Keratinocyte (primary cell): ENCODE data around the gene ZNF862. TPM values are rescaled to one million over a fixed set of nuclear protein-coding genes. Genes with fewer than 3 reads are reported as not detected.

Source experiments
- DNase-seq: peaks from one replicate; pipeline ENCODE4 v3.0.0-alpha.2; 2011; ENCODE audit warnings: low read depth, missing footprints, low spot score
- FAIRE-seq: peaks from 2 replicates; lab custom pipeline; 2011; peaks lifted over from hg19 to GRCh38; lab: Jason Lieb, UNC
- H2AFZ ChIP-seq: 2 replicates; pipeline ENCODE4 v1.6.0; 2012; ENCODE audit warnings: low read length, control low read depth, inconsistent platforms; ENCODE audit not compliant: control insufficient read depth
- H3K27ac ChIP-seq: 2 replicates; pipeline ENCODE4 v1.5.1; 2011; ENCODE audit warnings: low read length; ENCODE audit not compliant: control insufficient read depth, insufficient read depth
- H3K27me3 ChIP-seq: 3 replicates; pipeline ENCODE4 v1.6.0; 2011; ENCODE audit warnings: low read length; ENCODE audit not compliant: control insufficient read depth, insufficient read depth; ENCODE audit errors: extremely low read depth
- H3K36me3 ChIP-seq, 2 experiments: 2 replicates in 1 of 2; 3 replicates in 1 of 2; pipeline ENCODE4 v1.5.1; 2011; ENCODE audit warnings: low read length in 2 of 2, mild to moderate bottlenecking in 1 of 2; ENCODE audit not compliant: control insufficient read depth in 2 of 2, insufficient read depth in 2 of 2; ENCODE audit errors: extremely low read depth in 1 of 2
- H3K4me1 ChIP-seq: 3 replicates; pipeline ENCODE4 v1.5.1; 2011; ENCODE audit warnings: low read length; ENCODE audit not compliant: control insufficient read depth, insufficient read depth; ENCODE audit errors: extremely low read depth
- H3K4me2 ChIP-seq: 3 replicates; pipeline ENCODE4 v1.6.0; 2011; ENCODE audit warnings: low read depth, low read length; ENCODE audit not compliant: control insufficient read depth, insufficient read depth; ENCODE audit errors: extremely low read depth
- H3K4me3 ChIP-seq, 3 experiments: fragments of 200-600 bp in 1 of 3; sonication (generic) in 1 of 3; 2 replicates in 2 of 3; 3 replicates in 1 of 3; pipeline ENCODE4 v1.5.1; 2011 to 2016; ENCODE audit warnings: low read length in 3 of 3, mild to moderate bottlenecking in 3 of 3, control low read depth in 2 of 3, inconsistent platforms in 1 of 3, low read depth in 1 of 3, mixed read lengths in 1 of 3, mixed run types in 1 of 3, moderate library complexity in 1 of 3; ENCODE audit not compliant: control insufficient read depth in 2 of 3, insufficient read depth in 2 of 3; ENCODE audit errors: extremely low read depth in 1 of 3
- H3K79me2 ChIP-seq: 2 replicates; pipeline ENCODE4 v1.6.0; 2012; ENCODE audit warnings: low read length; ENCODE audit not compliant: control insufficient read depth, insufficient read depth
- H3K9ac ChIP-seq: 3 replicates; pipeline ENCODE4 v1.6.0; 2011; ENCODE audit warnings: low read length; ENCODE audit not compliant: control insufficient read depth, insufficient read depth; ENCODE audit errors: extremely low read depth
- H3K9me1 ChIP-seq: 3 replicates; pipeline ENCODE4 v1.6.0; 2011; ENCODE audit warnings: low read length; ENCODE audit not compliant: control insufficient read depth, insufficient read depth; ENCODE audit errors: extremely low read depth
- H3K9me3 ChIP-seq: 2 replicates; pipeline ENCODE4 v1.5.1; 2012; ENCODE audit warnings: low read depth, low read length; ENCODE audit not compliant: control insufficient read depth
- H4K20me1 ChIP-seq: 3 replicates; pipeline ENCODE4 v1.6.0; 2011; ENCODE audit warnings: low read length; ENCODE audit not compliant: control insufficient read depth, insufficient read depth; ENCODE audit errors: extremely low read depth
- EZH2 ChIP-seq: IDR thresholded peaks from one replicate; pipeline ENCODE4 v1.6.1; 2012; ENCODE audit warnings: inconsistent platforms, mild to moderate bottlenecking, low read length, moderate library complexity
- dilution Hi-C: fragments of 300-500 bp; cut with MboI; formaldehyde crosslinking; loops from one replicate; pipeline ENCODE4 v1.7.0; 2020; ENCODE audit warnings: low sequenced_read_pairs; ENCODE audit not compliant: extremely low pct_ligation_motif_present
- polyA plus RNA-seq, 5 experiments: library from polyadenylated mRNA; depleted of rRNA in 3 of 5; stranded (reverse) in 3 of 5; stranded (forward) in 1 of 5; unstranded in 1 of 5; fragments of >200 nt; gene quantifications; 1 replicate in 1 of 5; 2 replicates in 3 of 5; 3 replicates in 1 of 5; pipeline versions ENCODE4 v1.2.1 to v1.2.3, GENCODE V29; 2011 to 2012; ENCODE audit warnings: missing spikeins in 2 of 5, low read depth in 1 of 5, low replicate concordance in 1 of 5
- TF ChIP-seq, protein P1 (sequence below), 3 experiments: IDR thresholded peaks in 1 of 3; conservative IDR thresholded peaks in 1 of 3; optimal IDR thresholded peaks in 1 of 3; 2 replicates in 2 of 3; 3 replicates in 1 of 3; pipeline versions ENCODE3 to v1.5.1; 2011; ENCODE audit warnings: low read length in 3 of 3, mild to moderate bottlenecking in 3 of 3, moderate library complexity in 2 of 3, control low read depth in 1 of 3, inconsistent platforms in 1 of 3; ENCODE audit not compliant: insufficient read depth in 2 of 3; ENCODE audit errors: extremely low read depth in 1 of 3

ZNF862 gene
- polyA plus RNA-seq, 1 donor (not counting 4 experiments of a cell fraction or from before 2014, with no cell fraction given) = 10.1 TPM

- Histone ChIP-seq H4K20me1 (no peaks in the 10 kb centered on the region), H3K9me3 (no peaks in the 10 kb centered on the region), H3K4me3 (no peak overlapping the region), H3K27ac (no peak overlapping the region), H3K4me2 (no peak overlapping the region), H3K4me1 (peaks cover 4% of the 10 kb centered on the region), H3K36me3 (peaks cover 0 to 8% of the 10 kb centered on the region in 2 experiments), H3K27me3 (no peaks in the 10 kb centered on the region), H3K9ac (no peak overlapping the region), H3K9me1 (no peaks in the 10 kb centered on the region), H3K79me2 (no peaks in the 10 kb centered on the region), H2AFZ (no peak overlapping the region)
- dilution Hi-C loops = no loop called here
- TF ChIP-seq EZH2 = no peak
- TF ChIP-seq, protein P1, sequence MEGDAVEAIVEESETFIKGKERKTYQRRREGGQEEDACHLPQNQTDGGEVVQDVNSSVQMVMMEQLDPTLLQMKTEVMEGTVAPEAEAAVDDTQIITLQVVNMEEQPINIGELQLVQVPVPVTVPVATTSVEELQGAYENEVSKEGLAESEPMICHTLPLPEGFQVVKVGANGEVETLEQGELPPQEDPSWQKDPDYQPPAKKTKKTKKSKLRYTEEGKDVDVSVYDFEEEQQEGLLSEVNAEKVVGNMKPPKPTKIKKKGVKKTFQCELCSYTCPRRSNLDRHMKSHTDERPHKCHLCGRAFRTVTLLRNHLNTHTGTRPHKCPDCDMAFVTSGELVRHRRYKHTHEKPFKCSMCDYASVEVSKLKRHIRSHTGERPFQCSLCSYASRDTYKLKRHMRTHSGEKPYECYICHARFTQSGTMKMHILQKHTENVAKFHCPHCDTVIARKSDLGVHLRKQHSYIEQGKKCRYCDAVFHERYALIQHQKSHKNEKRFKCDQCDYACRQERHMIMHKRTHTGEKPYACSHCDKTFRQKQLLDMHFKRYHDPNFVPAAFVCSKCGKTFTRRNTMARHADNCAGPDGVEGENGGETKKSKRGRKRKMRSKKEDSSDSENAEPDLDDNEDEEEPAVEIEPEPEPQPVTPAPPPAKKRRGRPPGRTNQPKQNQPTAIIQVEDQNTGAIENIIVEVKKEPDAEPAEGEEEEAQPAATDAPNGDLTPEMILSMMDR (optimal IDR thresholded peaks at IDR 0.05 in 1 of 3, IDR thresholded peaks at IDR 0.05 in 1 of 3, conservative IDR thresholded peaks at IDR 0.05 in 1 of 3; ENCODE audit: extremely low read depth in 1 of 3, insufficient read depth in 2 of 3, low read length in 3 of 3) = no peak
- FAIRE-seq (no peak), DNase-seq (no peak)
Observed at GRCh38 chr7:149865437-149865836, 27.3 kb downstream of the ZNF862 start.

DNA sequence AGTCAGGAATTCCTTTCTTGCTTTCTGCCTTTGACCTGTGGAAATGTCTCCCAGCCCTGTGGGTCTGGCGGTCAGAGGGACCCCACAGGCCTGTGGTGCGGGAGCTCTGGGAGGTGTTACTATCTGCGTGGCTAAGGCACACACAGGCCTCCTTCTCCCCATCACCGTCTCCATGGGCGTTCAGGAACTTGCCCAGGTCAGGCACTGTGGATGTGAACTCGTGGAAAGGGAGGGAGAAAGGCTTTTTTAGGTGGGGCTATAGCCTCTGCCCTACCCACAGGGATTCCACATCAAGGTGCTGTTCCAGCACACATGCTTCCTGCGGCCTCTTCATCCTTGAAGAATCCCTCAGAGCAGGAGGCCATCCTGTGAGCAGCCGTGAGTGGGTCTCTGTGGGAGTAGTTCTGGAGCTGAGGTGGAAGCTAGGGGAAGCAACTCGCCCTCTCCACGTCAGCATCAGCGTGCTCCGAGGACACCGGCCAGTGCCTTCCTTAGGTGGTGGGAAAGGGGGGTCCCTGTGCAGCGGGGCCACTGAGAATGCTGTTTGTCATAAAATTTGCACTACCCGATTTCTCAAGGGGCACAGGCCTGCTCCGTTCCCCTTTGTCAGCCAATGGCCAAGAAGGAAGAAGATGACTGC lies 28.1 kb downstream of the ZNF862 start:
- dilution Hi-C loops = no loop called here

More for the DNA sequence above, 28.1 kb downstream of the ZNF862 start:
- FAIRE-seq (no peak), DNase-seq (no peak)
- Histone ChIP-seq H3K9me1 (no peaks in the 10 kb centered on the region), H3K27ac (no peak overlapping the region), H4K20me1 (no peaks in the 10 kb centered on the region), H3K79me2 (no peaks in the 10 kb centered on the region), H3K36me3 (peaks cover 0 to 6% of the 10 kb centered on the region in 2 experiments), H3K9ac (no peak overlapping the region), H2AFZ (no peak overlapping the region), H3K4me1 (peaks cover 4% of the 10 kb centered on the region), H3K27me3 (no peaks in the 10 kb centered on the region), H3K4me2 (no peak overlapping the region), H3K9me3 (no peaks in the 10 kb centered on the region), H3K4me3 (no peak overlapping the region)
- TF ChIP-seq, protein P1 (optimal IDR thresholded peaks at IDR 0.05 in 1 of 3, IDR thresholded peaks at IDR 0.05 in 1 of 3, conservative IDR thresholded peaks at IDR 0.05 in 1 of 3; ENCODE audit: extremely low read depth in 1 of 3, insufficient read depth in 2 of 3, low read length in 3 of 3) = no peak
- TF ChIP-seq EZH2 = no peak
